Renal cortical epithelial cell (primary cell): Measurements from ENCODE around the gene SMYD3. TPM values are rescaled to one million over a fixed set of nuclear protein-coding genes. Genes with fewer than 3 reads are reported as not detected.

Experiments
- DNase-seq: peaks from one replicate; pipeline ENCODE4 v3.0.0-alpha.2; 2011; ENCODE audit warnings: low read depth
- total RNA-seq: library from RNA; depleted of rRNA; stranded (reverse); fragments of >200 nt; gene quantifications from 2 replicates; pipeline ENCODE4 v1.2.3, GENCODE V29; 2014

The SMYD3 gene
- total RNA-seq, 1 donor from 2014 or later = 29.5 TPM

DNA sequence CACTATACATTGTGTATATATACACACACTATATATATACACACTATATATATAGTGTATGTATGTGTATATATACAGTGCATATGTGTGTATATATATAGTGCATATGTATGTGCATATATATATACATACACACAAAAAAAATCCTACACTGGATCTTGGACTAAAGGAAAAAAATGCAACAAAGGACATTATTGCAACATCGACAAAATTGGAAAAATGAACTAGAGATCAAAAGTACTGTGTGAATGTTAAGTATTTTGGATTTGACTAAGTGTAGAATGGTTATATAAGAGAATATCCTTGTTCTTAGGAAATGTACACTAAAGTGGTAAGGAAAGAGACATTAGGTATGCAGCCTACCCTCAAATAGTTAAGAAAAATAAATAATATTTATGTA is 36.5 kb downstream of the SMYD3 start:
- no peak for DNase-seq

- no peak for DNase-seq
Measured at GRCh38 chr1:246462986-246463385, 44.1 kb downstream of the SMYD3 start.

DNA sequence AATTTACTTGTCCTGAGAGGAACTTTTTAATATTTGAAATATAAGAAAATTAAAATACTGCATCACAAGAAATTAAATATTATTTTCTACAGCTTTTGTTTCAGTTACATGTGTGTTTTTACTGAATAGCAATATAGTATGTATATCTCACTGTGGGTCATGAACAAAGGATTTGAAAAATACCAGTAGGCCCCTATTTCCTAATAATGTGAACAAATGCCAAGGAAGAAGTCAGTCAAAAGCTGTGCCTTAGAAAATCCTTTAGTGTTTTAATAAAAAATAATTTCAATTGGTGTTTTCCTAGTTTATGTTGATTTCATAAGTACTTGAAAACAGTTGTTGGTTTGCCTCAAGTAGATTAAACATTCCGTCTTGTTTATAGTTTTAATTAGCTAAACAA is 46.7 kb downstream of the SMYD3 start:
- no peak for DNase-seq

GRCh38 chr1:246459221-246459620 is 47.9 kb downstream of the SMYD3 start:
- DNase-seq = no peak

DNA sequence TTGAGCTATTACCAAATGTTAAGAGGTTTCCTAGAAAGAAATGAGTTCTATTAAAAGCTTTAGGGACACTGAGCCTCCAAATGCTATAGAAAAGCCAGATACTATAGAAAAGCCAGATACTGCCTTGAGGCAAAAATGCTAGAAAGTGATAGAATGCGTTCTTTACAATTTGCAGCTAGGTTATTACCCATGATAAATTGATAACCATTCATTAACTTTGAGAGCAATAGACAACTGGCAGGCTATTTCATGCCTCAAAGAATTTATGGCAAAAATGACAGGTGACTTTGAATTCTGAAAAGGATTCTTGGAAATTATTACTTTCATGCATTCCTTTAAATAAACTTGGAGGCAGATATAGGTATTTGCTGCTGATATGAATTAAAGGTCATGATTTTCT is 51.6 kb downstream of the SMYD3 start:
- no peak for DNase-seq

DNA sequence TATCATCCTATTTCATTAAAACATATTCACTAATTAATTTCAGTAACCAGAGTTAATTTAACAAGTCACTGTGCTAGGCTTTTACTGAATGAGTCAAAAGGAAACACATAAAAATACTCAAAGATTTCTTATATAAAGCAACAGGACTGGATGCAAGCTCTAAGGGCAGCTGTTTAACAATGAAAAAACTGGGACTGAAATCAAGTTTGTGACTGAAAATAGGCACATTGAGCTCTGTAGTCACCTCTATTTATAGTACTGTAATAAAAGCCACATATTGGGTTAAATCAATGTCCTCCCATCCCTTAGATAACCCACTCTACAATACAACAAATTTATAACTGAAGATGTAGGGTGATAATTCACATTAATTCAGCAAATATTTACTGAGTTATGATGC is 52.4 kb downstream of the SMYD3 start:
- DNase-seq = no peak

DNA sequence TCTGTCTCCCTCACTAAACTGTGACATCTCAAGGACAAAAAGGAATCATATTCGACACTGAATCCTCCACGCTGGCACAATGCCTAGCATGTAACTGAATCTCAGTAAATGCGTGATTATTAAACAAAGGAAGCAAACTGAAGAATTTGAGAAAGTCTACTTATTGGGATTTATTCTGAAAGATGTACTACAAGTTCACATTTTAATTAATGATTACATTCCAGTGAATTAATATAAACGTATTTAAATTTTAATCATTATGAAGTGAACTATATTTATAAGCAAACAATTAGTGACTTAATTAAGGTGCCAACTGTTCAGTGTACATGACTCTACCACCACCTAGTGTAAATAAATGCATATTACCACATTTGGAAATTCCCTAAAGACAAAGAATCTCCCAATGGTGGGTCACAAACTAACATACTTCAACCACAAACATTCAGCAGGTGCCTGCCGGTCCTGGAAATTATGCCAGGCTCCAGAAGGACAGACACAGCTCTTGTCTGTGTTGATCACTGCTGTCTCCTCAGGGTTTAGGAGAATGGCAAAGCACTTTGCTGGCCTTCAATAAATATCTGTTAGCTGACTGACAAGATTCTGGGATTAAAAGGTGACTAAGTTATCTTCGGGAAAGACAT is 56.3 kb downstream of the SMYD3 start:
- peak; percentile 63 for DNase-seq

DNA sequence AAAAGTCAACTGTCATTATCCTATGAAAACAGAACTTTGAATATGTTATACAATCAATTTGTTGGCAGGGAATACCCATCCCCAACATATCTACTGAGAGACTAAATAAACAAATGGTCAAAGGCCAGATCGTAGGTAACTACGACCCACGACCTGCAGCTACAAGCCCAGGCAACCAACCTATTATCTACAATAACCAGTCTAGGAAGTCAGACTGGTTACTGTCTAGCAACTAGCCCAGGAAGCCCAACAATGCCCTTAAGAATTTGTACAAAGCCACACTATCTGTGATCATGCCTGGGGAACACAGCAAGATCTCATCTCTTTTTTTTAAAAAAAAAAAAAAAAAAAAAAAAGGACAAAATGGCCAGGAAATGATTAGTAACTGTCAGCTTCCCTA is 58.7 kb downstream of the SMYD3 start:
- DNase-seq = no peak

DNA sequence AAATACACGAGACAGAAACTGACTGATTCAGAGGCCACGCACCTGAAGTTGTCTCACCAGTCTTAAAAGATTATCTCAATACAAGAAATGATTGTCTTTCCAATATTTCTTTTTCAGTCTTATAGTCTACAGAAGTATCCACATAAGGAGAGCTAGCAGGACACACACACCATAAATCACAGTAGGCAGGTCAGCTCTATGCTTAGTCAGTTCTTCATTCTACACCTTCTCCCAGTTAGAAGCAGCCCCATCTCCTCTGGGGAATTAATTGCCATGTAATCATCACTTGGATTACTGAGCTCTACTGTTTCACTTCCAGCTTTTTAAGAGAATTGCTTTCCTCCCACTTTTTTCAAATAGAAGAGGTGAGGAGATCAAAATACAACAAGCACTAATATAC is 59.6 kb downstream of the SMYD3 start:
- no peak for DNase-seq

- no peak for DNase-seq
Measured at GRCh38 chr1:246445503-246445902, 61.6 kb downstream of the SMYD3 start.

DNA sequence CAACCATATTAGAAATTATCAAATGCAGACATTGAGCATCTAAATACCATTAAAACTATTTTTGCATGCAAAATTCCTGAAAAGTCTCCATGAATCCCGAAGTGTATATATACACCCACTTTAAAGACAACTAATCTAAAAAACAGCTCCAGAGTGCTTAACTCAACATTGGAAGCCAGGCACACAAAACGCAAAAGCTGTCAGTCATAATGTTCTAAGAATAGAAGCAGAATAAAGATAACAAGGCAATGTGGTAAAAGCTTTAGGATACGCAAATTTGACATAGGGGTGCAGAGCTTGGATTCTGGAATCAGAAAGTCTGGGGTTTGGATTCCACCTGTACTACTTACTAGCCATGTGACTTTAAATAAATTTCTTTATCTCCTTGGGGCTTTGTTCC is 62.5 kb downstream of the SMYD3 start:
- DNase-seq = no peak

DNA sequence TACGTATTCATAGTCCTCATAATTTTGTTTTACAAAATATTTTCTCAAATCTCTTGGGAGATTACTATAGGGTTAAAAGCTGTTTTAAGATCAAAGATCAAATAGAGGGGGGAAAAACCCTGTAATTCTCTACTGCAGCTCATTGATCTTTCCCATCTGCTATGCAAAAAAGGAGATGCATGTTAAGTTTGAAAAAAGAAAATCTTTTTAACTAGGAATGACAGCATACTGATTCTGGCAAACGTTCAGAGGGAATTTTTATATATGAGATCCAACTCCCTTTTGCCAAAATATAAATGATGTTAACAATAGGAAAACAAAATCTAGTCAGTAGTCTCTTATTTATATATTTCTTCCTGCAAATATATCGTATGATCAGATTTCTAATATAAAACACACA is 69.1 kb downstream of the SMYD3 start:
- no peak for DNase-seq

DNA sequence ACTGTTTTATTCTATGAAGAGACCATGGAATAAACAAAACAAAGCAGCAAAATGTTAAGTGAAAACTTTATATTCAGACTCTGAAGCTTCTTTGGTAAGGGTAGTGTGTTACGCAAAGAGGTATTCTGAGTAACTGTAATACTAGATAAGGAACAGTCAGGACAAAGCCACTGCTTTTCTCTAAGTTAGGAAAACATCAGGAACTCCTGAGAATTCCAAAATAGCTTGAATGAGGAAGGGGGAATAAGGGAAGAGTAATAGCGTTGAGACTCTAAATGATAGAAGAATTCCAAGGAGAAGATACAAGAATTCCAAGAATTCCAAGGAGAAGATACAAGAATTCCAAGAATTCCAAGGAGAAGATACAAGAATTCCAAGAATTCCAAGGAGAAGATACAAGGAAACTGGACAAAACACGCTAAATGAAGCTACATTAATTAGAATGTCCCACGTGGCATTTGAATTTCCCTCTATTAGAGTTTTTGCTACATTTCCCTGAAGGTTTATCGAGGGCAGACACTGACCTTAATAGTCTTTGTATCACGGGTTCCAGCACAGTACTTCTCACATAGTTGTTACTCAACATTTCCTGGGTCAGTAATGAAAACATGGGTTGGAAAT is 71.5 kb downstream of the SMYD3 start:
- DNase-seq = peak; percentile 13

GRCh38 chr1:246434335-246434734 is 72.7 kb downstream of the SMYD3 start:
- no peak for DNase-seq

DNA sequence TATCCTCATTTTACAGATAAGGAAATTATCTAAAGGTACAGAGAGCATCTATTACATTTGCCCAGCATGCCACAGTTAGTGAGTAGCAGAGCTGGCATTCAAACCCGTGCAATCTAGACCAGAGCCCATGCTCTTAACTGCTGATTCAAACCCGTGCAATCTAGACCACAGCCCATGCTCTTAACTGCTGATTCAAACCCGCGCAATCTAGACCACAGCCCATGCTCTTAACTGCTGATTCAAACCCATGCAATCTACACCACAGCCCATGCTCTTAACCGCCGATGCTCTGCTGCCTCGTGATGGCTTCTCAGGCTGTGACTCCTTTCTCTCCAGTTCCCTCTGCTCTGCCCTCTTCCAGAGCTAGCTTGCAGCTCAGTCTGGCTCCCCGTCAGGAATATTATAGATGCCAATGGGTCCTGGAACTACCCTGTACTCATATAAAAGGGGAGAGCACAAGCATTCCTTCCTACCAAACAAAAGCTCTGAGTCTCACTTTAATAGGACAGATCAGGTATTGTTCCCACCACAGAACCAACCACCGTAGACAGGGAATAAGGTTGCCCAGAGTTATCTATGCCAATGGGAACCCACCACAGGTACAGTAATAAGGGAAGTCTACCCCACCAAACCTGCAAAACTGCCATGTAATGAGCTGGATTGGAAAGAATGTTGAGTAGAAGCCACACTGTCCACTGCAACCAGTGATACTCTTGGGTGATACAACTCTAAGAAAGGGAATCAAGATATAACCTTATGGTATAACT is 78.4 kb downstream of the SMYD3 start:
- DNase-seq = peak; percentile 97

DNA sequence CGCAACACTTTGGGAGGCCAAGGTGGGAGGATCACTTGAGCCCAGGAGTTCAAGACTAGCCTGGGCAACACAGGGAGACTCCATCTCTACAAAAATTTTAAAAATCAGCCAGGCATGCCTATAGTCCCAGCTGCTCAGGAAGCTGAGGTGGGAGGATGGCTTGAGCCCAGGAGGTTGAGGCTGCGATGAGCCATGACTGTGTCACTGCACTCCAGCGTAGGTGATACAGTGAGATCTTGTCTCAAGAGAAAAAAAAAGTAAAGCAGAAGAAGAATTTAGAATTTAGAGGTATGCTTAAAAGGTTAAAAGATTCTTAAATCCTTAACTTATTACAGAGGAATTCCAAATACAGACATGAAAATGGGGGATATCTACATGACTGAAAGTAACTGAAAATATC is 79.5 kb downstream of the SMYD3 start:
- DNase-seq = peak; percentile 15

DNA sequence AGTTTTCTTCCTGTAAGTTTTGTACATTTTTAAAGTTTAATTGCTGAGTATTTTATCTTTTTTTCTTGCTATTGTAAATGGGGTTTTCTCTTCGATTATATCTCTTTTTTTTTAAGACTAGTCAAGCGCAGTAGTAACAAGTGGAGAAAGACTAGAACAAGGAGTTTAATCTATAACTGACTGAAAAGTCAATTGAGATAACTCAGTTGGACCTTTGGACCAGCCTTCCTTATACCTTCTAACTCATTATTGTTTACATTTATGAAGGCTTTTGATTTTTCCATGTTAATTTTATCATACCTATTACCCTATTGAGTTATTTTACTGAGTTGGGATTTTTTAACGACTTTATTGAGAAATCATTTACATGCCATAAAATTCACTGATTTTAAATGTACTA is 81.2 kb downstream of the SMYD3 start:
- DNase-seq = no peak

DNA sequence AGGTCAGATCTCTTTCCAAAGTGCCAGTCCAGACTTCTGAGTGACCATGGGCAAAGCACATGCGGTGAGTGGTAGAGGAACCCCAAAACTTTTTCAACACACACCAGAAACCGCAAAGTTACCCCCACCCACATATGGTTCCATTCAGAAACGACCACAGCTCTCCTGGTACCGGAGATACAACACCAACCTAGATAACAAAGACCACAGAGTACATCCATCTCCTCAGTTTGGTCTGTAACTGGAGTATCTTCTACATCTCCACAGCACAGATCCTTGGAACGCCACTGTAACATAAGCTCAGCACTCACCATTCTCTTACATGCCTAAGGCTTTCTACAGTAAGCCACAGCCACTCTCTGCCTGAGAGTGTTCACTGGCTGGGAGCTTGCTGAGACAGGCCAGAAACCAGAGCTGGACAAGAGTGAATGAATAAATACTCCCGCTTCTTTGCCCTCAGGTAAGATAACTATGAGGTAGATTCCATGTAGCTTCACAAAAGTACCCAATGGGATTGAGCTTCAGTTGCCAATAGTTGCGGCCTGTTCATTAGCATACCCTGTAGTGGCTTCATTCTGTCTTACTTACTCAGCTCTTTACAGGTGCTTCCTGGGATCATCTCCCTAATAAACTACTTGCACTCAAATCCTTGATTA is 81.8 kb downstream of the SMYD3 start:
- DNase-seq = no peak

GRCh38 chr1:246420300-246420699 is 86.8 kb downstream of the SMYD3 start:
- no peak for DNase-seq

DNA sequence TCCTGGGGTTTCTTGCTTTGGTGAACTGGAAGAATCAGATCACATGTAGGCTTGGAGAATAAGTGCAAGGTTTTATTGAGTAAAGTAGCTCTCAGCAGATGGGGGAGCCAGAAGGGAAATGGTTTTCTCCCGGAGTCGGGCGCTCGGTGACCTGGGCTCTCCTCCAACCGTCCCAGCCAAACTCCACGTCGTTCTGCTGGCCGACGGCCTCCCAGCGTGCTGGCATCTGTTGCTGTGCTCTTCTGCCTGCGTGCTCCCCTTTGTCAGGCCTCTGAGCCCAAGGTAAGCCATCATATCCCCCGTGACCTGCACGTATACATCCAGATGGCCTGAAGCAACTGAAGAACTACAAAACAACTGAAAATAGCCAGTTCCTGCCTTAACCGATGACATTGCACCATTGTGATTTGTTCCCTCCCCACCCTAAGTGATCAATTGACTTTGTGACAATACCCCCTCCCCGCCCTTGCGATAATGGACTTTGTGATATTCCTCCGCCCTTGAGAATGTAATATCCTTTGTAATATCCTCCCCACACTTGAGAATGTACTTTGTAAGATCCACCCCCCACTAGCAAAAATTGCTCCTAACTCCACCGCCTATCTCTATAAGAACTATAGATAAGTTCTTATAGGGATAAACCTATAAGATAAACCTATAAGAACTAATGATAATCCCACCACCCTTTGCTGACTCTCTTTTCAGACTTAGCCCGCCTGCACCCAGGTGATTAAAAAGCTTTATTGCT is 88.3 kb downstream of the SMYD3 start:
- DNase-seq = no peak

- DNase-seq = no peak
Measured at GRCh38 chr1:246417813-246418564, 89.1 kb downstream of the SMYD3 start.
